CD14-positive monocyte (primary cell): ENCODE measurements around the gene LRRC4B. TPM values are rescaled to one million over a fixed set of nuclear protein-coding genes. Genes with fewer than 3 reads are reported as not detected.

Source experiments
- DNase-seq, 3 donors: peaks; one replicate each; pipeline ENCODE4 v3.0.0-alpha.2; 2011 to 2022
- H2AFZ ChIP-seq: 2 replicates; pipeline ENCODE4 v1.6.0; 2012; ENCODE audit warnings: mild to moderate bottlenecking, low read depth, low read length, inconsistent platforms; ENCODE audit not compliant: insufficient read depth, poor library complexity, severe bottlenecking
- H3K27ac ChIP-seq, 2 donors: 1 replicate in 1 of 2; 2 replicates in 1 of 2; pipeline ENCODE4 v1.5.1; 2012 to 2013; ENCODE audit warnings: low read length in 2 of 2, control low read depth in 1 of 2, inconsistent platforms in 1 of 2, low read depth in 1 of 2, mild to moderate bottlenecking in 1 of 2
- H3K27me3 ChIP-seq, 2 donors: one replicate each; pipeline versions ENCODE4 v1.6.0 to v1.6.1; 2011 to 2013; ENCODE audit warnings: low read length in 2 of 2; ENCODE audit not compliant: control insufficient read depth in 2 of 2, insufficient read depth in 2 of 2
- H3K36me3 ChIP-seq, 2 donors: replicated peaks in 1 of 2; 1 replicate in 1 of 2; 2 replicates in 1 of 2; pipeline versions ENCODE4 v1.5.1 to v1.6.1; 2012 to 2013; ENCODE audit warnings: low read length in 2 of 2, control low read depth in 1 of 2, inconsistent platforms in 1 of 2, mild to moderate bottlenecking in 1 of 2; ENCODE audit not compliant: insufficient read depth in 2 of 2, control insufficient read depth in 1 of 2
- H3K4me1 ChIP-seq, 2 donors: 1 replicate in 1 of 2; 2 replicates in 1 of 2; pipeline versions ENCODE4 v1.5.1 to v1.6.1; 2012 to 2013; ENCODE audit warnings: low read length in 2 of 2, control low read depth in 1 of 2, inconsistent platforms in 1 of 2, mild to moderate bottlenecking in 1 of 2, moderate library complexity in 1 of 2; ENCODE audit not compliant: insufficient read depth in 2 of 2, control insufficient read depth in 1 of 2
- H3K4me2 ChIP-seq: replicated peaks from 2 replicates; pipeline ENCODE3; 2012; ENCODE audit warnings: low read length, moderate library complexity, mild to moderate bottlenecking; ENCODE audit not compliant: poor library complexity, severe bottlenecking; ENCODE audit errors: extremely low read depth
- H3K4me3 ChIP-seq, 3 experiments: fragments of 200-600 bp in 1 of 3; sonication (generic) in 1 of 3; replicated peaks in 1 of 3; 1 replicate in 2 of 3; 2 replicates in 1 of 3; pipeline ENCODE4 v1.5.1; 2011 to 2013; ENCODE audit warnings: low read length in 3 of 3, mild to moderate bottlenecking in 3 of 3, control low read depth in 2 of 3, low read depth in 2 of 3, inconsistent platforms in 1 of 3, moderate library complexity in 1 of 3
- H3K79me2 ChIP-seq: 2 replicates; pipeline ENCODE4 v1.6.0; 2012; ENCODE audit warnings: mild to moderate bottlenecking, control low read depth, inconsistent platforms, low read length, moderate library complexity; ENCODE audit not compliant: insufficient read depth
- H3K9ac ChIP-seq: 2 replicates; pipeline ENCODE4 v1.6.0; 2017; ENCODE audit warnings: low read length, mild to moderate bottlenecking; ENCODE audit not compliant: insufficient read depth, poor library complexity, severe bottlenecking
- H3K9me3 ChIP-seq, 2 donors: replicated peaks in 1 of 2; 1 replicate in 1 of 2; 2 replicates in 1 of 2; pipeline versions ENCODE4 v1.5.1 to v1.6.1; 2012 to 2013; ENCODE audit warnings: low read length in 2 of 2, control low read depth in 1 of 2; ENCODE audit not compliant: control insufficient read depth in 1 of 2, insufficient read depth in 1 of 2
- H4K20me1 ChIP-seq: 2 replicates; pipeline ENCODE4 v1.6.0; 2012; ENCODE audit warnings: mild to moderate bottlenecking, low read length, control low read depth, moderate library complexity; ENCODE audit not compliant: insufficient read depth
- H3K27ac Mint-ChIP-seq, 7 donors: one replicate each; pipeline ENCODE4 v1.8.0; 2020; ENCODE audit warnings: mild to moderate bottlenecking in 7 of 7, mixed read lengths in 7 of 7, moderate library complexity in 6 of 7, inconsistent platforms in 2 of 7
- H3K27me3 Mint-ChIP-seq, 3 donors: one replicate each; pipeline ENCODE4 v1.8.0; 2021 to 2022; ENCODE audit warnings: low read depth in 3 of 3, mild to moderate bottlenecking in 3 of 3, mixed read lengths in 3 of 3, moderate library complexity in 3 of 3, inconsistent platforms in 1 of 3
- H3K36me3 Mint-ChIP-seq, 2 donors: one replicate each; pipeline ENCODE4 v1.8.0; 2020; ENCODE audit warnings: mixed read lengths in 2 of 2, inconsistent platforms in 1 of 2, mild to moderate bottlenecking in 1 of 2
- H3K4me1 Mint-ChIP-seq: one replicate; pipeline ENCODE4 v1.8.0; 2020; ENCODE audit warnings: mild to moderate bottlenecking, mixed read lengths
- H3K4me3 Mint-ChIP-seq, 2 donors: one replicate each; pipeline ENCODE4 v1.8.0; 2020; ENCODE audit warnings: mild to moderate bottlenecking in 2 of 2, mixed read lengths in 2 of 2, moderate library complexity in 1 of 2
- H3K9me3 Mint-ChIP-seq, 7 donors: one replicate each; pipeline ENCODE4 v1.8.0; 2020 to 2022; ENCODE audit warnings: mixed read lengths in 7 of 7, mild to moderate bottlenecking in 6 of 7, moderate library complexity in 6 of 7, inconsistent platforms in 2 of 7
- whole genome bisulfite sequencing: methylation state at CpG from one replicate; pipeline ENCODE4 v1.1.5; 2013; ENCODE audit warnings: missing lambda C conversion rate; ENCODE audit not compliant: insufficient coverage; 5-methylcytosine and 5-hydroxymethylcytosine counted together
- intact Hi-C, 2 donors: fragments of 100-400 bp; cut with micrococcal nuclease; formaldehyde crosslinking; loops; one replicate each; pipeline versions ENCODE4 v1.15.0 to v1.15.1; 2023
- polyA plus RNA-seq, 3 donors: library from polyadenylated mRNA; depleted of rRNA in 1 of 3; unstranded in 2 of 3; stranded (reverse) in 1 of 3; fragments of 300-500 nt in 2 of 3; fragments of >200 nt in 1 of 3; fragmentation: Illumina TruSeq in 2 of 3; gene quantifications; 1 replicate in 2 of 3; 2 replicates in 1 of 3; pipeline ENCODE4 v1.2.3, GENCODE V29; 2012 to 2021
- TF ChIP-seq, protein P1 (sequence below): fragments of 200-600 bp; IDR thresholded peaks from one replicate; pipeline ENCODE4 v1.8.0; 2022; ENCODE audit warnings: antibody characterized with exemption, mild to moderate bottlenecking

LRRC4B gene
- polyA plus RNA-seq, 3 donors: not detected

GRCh38 chr19:50506700-50507099, 61.5 kb downstream of the LRRC4B start:
- Mint-ChIP-seq H3K4me3 (no peak overlapping the region), H3K4me1 (peaks cover 13% of the 10 kb centered on the region), H3K27me3 (peaks cover 0 to 5% (median 2%) of the 10 kb centered on the region in 3 donors), H3K9me3 (no peaks in the 10 kb centered on the region), H3K27ac (no peak overlapping the region), H3K36me3 (peaks cover 13% of the 10 kb centered on the region in 2 donors)
- Histone ChIP-seq H3K79me2 (peaks cover 4% of the 10 kb centered on the region), H3K36me3 (no peaks in the 10 kb centered on the region), H3K4me2 (no peak overlapping the region), H2AFZ (no peak overlapping the region), H3K4me3 (no peak overlapping the region), H3K9me3 (no peaks in the 10 kb centered on the region), H3K4me1 (peaks cover 10 to 14% of the 10 kb centered on the region in 2 donors), H3K9ac (no peak overlapping the region), H3K27ac (no peak overlapping the region), H4K20me1 (no peaks in the 10 kb centered on the region), H3K27me3 (no peaks in the 10 kb centered on the region)
- TF ChIP-seq, protein P1, sequence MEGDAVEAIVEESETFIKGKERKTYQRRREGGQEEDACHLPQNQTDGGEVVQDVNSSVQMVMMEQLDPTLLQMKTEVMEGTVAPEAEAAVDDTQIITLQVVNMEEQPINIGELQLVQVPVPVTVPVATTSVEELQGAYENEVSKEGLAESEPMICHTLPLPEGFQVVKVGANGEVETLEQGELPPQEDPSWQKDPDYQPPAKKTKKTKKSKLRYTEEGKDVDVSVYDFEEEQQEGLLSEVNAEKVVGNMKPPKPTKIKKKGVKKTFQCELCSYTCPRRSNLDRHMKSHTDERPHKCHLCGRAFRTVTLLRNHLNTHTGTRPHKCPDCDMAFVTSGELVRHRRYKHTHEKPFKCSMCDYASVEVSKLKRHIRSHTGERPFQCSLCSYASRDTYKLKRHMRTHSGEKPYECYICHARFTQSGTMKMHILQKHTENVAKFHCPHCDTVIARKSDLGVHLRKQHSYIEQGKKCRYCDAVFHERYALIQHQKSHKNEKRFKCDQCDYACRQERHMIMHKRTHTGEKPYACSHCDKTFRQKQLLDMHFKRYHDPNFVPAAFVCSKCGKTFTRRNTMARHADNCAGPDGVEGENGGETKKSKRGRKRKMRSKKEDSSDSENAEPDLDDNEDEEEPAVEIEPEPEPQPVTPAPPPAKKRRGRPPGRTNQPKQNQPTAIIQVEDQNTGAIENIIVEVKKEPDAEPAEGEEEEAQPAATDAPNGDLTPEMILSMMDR: no peak
- no peak for DNase-seq
- intact Hi-C loops: no loop called here
- 97% methylated on average over 5 of the region's 10 CpGs for WGBS

DNA sequence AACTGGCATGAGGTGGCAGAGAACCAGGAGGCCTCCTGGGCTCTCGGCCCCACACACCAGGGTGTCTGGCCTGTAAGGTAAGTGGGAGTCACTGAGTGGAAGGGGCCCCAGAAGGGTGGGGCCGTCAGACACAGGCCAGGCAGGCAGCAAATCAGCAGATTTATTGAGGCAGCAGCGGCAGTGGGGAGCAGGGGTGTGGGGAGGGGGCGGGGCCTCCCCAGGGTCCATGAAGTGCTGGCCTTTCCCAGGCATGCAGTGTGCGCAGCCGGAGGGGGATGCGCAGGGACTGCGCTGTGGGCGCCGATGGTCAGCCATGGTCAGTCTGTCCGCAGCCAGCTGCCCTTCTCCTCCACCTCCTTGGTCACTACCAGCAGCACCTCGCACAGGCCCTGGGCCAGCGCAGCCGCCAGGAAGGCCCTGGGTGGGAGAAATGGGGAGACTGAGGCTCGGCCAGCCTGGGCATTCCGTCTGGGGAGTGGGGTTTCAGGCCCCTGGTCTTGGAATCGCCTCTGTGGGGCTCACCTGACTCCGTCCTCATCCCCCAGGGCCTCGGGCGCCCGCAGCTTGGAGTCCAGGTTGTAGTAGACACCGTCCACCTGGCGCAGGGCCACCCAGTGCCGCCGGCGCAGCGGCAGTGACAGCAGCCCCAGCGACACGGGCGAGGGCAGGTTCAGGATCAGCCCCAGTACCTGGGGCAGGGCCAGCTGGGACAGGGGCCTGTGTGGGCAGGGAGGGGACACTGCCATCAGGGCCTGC, 62.2 kb downstream of the LRRC4B start:
- H3K27me3 ChIP-seq: no peaks in the 10 kb centered on the region
- H3K27ac Mint-ChIP-seq: no peak overlapping the region
- no peak overlapping the region for H3K27ac ChIP-seq
- peaks cover 0 to 5% (median 2%) of the 10 kb centered on the region in 3 donors for H3K27me3 Mint-ChIP-seq
- H3K4me2 ChIP-seq: no peak overlapping the region
- H3K4me3 Mint-ChIP-seq: no peak overlapping the region
- WGBS: 99% methylated on average over 24 of the region's 30 CpGs
- no peaks in the 10 kb centered on the region for H3K9me3 ChIP-seq
- H3K79me2 ChIP-seq: peaks cover 4% of the 10 kb centered on the region
- no peaks in the 10 kb centered on the region for H4K20me1 ChIP-seq
- peaks cover 9% of the 10 kb centered on the region for H3K4me1 Mint-ChIP-seq
- no peak overlapping the region for H2AFZ ChIP-seq
- H3K4me1 ChIP-seq: peaks cover 8 to 10% of the 10 kb centered on the region in 2 donors
- DNase-seq: no peak
- H3K36me3 ChIP-seq: no peaks in the 10 kb centered on the region
- intact Hi-C loops: no loop called here
- TF ChIP-seq, protein P1: no peak
- H3K4me3 ChIP-seq: no peak overlapping the region
- no peak overlapping the region for H3K9ac ChIP-seq
- H3K9me3 Mint-ChIP-seq: no peaks in the 10 kb centered on the region
- H3K36me3 Mint-ChIP-seq: peaks cover 13% of the 10 kb centered on the region in 2 donors
